ENCODE data around the gene OGFR.

Gene OGFR

GRCh38 chr20:62807444-62808210 lies 3.0 kb downstream of the OGFR start:
- DNase-seq, result no peak
- intact Hi-C loops (cut with DNase I), result no loop called here

- intact Hi-C loops (cut with DNase I), result no loop called here
- DNase-seq, result peak in 41 of 42 donors; percentile 61 to 92 (median 81)
These were observed 3.7 kb downstream of the OGFR start for GRCh38 chr20:62808211-62808865.

GRCh38 chr20:62809530-62810428 lies 5.1 kb downstream of the OGFR start:
- intact Hi-C loops (cut with DNase I), result loop anchor here (5.0 kb wide), 1 partner anchor 48 kb away; no protein-coding TSS in a partner anchor
- DNase-seq, result no peak

- intact Hi-C loops (cut with DNase I), result loop anchor here (5.0 kb wide), 1 partner anchor 46 kb away; no protein-coding TSS in a partner anchor
- no peak for DNase-seq
These were observed 6.7 kb downstream of the OGFR start for GRCh38 chr20:62811320-62811719.

GRCh38 chr20:62811720-62812119 lies 7.1 kb downstream of the OGFR start:
- intact Hi-C loops (cut with DNase I), result loop anchor here (5.0 kb wide), 1 partner anchor 46 kb away; no protein-coding TSS in a partner anchor
- DNase-seq, result no peak

GRCh38 chr20:62812181-62812906 lies 7.7 kb downstream of the OGFR start:
- DNase-seq, result no peak

GRCh38 chr20:62812907-62813200 lies 8.2 kb downstream of the OGFR start:
- DNase-seq, result no peak
- intact Hi-C loops (cut with DNase I), result loop anchor here (5.0 kb wide), 1 partner anchor 44 kb away; no protein-coding TSS in a partner anchor

More at GRCh38 chr20:62812181-62812906, 7.7 kb downstream of the OGFR start:
- intact Hi-C loops (cut with DNase I), result loop anchor here (5.0 kb wide), 1 partner anchor 45 kb away; no protein-coding TSS in a partner anchor

- no peak for DNase-seq
- intact Hi-C loops (cut with DNase I), result loop anchor here (5.0 kb wide), 1 partner anchor 44 kb away; no protein-coding TSS in a partner anchor
These were observed 9.0 kb downstream of the OGFR start for GRCh38 chr20:62813588-62813987.

GRCh38 chr20:62814060-62814708 lies 9.5 kb downstream of the OGFR start:
- intact Hi-C loops (cut with DNase I), result loop anchor here (5.0 kb wide), 1 partner anchor 43 kb away; no protein-coding TSS in a partner anchor
- DNase-seq, result no peak

- intact Hi-C loops (cut with DNase I), result loop anchor here (5.0 kb wide), 1 partner anchor 43 kb away; no protein-coding TSS in a partner anchor
- no peak for DNase-seq
These were observed 10.1 kb downstream of the OGFR start for GRCh38 chr20:62814709-62815065.

GRCh38 chr20:62815066-62815991 lies 10.7 kb downstream of the OGFR start:
- intact Hi-C loops (cut with DNase I), result no loop called here
- no peak for DNase-seq

- intact Hi-C loops (cut with DNase I), result no loop called here
- DNase-seq, result peak in 7 of 42 donors; percentile 29 to 56 (median 39)
These were observed 11.6 kb downstream of the OGFR start for GRCh38 chr20:62816031-62816883.

GRCh38 chr20:62816884-62817873 lies 12.5 kb downstream of the OGFR start, which contains the start of gene COL9A3:
Gene COL9A3, plus strand, starts transcription at chr20:62817050. Its CDS starts 15 bp downstream, at chr20:62817065.
- intact Hi-C loops (cut with DNase I), result no loop called here
- DNase-seq, result peak in 38 of 42 donors; percentile 52 to 90 (median 78)

- DNase-seq, result peak in 1 of 42 donors; percentile 51
- intact Hi-C loops (cut with DNase I), result no loop called here
These were observed 13.4 kb downstream of the OGFR start for GRCh38 chr20:62817975-62818591.
